NB4 (cell line): ENCODE results near the gene CTIF.

ENCODE experiments used
- CTCF ChIP-seq: IDR thresholded peaks from one replicate; pipeline ENCODE4 v1.5.1; 2012; ENCODE audit warnings: low read depth, low read length
- MYC ChIP-seq: IDR thresholded peaks from 2 replicates; pipeline ENCODE4 v1.6.1; 2011; ENCODE audit warnings: low read depth, low read length
- POLR2A ChIP-seq: IDR thresholded peaks from 2 replicates; pipeline ENCODE4 v1.6.1; 2011; ENCODE audit warnings: mild to moderate bottlenecking; ENCODE audit not compliant: insufficient read length; ENCODE audit errors: extremely low read depth
- TF ChIP-seq, protein P1 (sequence below): IDR thresholded peaks from 2 replicates; pipeline ENCODE4 v1.6.1; 2011; ENCODE audit warnings: low read depth, low read length

DNA sequence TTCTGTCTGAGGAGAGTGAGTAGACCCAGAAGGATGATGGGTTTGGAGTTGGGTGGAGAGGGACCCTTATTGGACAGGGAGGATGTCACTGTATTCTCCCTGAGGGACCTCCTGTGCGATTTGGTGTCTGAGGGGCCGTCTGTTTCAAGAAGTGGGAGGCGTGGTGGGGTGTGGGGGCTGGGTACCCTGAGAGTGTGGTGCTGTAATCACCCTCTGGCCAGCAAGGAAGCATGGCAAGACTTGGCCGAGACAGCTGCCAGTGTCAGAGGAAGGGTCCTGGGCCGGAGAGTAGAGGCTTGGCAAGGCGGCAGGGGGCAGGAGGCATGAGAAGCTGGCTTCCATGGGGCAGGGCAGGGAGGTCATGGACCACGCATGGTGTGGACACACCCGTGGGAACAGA, 43.1 kb downstream of the CTIF start:
- no peak for TF ChIP-seq CTCF
- TF ChIP-seq MYC, result no peak
- TF ChIP-seq POLR2A, result no peak
- TF ChIP-seq, protein P1, sequence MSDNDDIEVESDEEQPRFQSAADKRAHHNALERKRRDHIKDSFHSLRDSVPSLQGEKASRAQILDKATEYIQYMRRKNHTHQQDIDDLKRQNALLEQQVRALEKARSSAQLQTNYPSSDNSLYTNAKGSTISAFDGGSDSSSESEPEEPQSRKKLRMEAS, result no peak
